Stimulated activated CD8-positive, alpha-beta memory T cell treated with anti-CD3 and anti-CD28 coated beads, Interleukin-4, amount 100 ng/mL, for 1 hour (primary cell): Measurements from ENCODE around the gene BTBD6.
A peak's percentile ranks its signal among the peaks of the same experiment; 100 is the strongest.
"Not testable (repeated sequence)": the region's sequence is repeated elsewhere in the genome, so short reads cannot be mapped to it uniquely, and the experiment has no call there.

Experiments used
- DNase-seq, 2 donors: peaks; one replicate each; pipeline ENCODE4 v3.0.0-alpha.2; 2020; ENCODE audit warnings: low read depth in 2 of 2, low spot score in 1 of 2

BTBD6 gene

DNA sequence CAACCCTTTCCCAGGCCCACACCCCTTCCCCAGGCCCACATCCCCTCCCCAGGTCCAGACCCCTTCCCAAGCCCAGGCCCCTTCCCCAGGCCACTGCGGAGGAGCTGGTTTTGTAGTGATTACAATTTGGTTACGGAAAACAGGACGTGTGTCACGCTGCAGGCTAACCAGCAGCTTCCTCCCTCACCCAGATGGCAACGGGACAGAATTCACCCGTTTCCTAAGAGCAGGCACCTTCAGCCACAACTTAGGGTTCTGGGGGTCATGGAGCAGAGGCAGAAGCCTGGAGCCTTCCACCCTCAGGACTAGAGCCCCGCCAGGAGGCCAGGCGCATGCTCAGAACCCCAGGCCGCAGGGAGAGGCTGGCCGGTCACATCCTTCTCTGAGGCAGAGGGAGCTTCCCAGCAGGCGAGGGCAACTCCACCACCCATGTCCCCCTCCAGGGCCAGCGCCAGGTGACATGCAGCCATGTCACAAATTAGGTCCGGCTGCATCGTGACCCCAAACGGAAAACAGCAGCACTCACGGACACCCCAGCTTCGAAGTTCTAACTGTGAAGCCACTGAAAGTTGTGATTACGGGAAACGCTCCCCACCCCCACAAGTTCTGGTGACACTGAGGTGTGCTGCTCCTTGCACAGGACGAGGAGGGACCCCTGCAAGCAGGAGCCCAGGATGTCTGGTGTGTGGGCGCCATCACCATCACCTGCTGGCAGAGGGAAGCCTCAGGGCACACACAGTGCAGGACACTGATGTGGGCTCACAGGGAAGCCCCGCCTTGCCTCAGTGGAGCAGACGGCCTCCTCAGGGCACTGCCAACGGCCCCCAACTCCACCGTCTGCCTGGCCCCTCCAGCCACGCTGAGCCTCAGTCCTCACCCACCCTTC, 44.7 kb downstream of the BTBD6 start:
- DNase-seq, result no peak

DNA sequence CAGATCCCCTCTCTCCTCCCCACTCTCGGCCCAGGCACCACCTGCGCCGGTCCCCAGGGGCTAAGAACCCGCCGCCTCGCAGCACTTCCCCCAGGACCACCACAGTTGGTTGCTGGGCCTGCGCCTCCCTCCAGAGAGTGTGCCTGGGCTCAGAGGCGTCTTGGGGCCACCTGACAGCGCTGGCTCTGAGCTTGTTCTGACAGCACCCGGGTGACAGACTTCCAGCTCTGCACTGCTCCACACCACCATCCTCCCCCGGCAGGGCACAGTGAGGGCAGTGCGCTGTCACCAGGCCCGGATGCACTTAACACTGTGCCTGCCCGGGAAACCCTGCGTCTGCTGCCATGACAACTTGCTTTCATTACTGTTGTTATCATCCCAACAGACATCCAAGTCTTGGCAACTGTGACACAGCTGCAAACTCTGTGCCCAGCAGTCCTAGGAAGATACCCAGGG, 45.8 kb downstream of the BTBD6 start:
- DNase-seq, result peak; percentile 27 to 35

- DNase-seq, result not testable (repeated sequence)
These were observed 49.0 kb downstream of the BTBD6 start for GRCh38 chr14:105297311-105297710.

DNA sequence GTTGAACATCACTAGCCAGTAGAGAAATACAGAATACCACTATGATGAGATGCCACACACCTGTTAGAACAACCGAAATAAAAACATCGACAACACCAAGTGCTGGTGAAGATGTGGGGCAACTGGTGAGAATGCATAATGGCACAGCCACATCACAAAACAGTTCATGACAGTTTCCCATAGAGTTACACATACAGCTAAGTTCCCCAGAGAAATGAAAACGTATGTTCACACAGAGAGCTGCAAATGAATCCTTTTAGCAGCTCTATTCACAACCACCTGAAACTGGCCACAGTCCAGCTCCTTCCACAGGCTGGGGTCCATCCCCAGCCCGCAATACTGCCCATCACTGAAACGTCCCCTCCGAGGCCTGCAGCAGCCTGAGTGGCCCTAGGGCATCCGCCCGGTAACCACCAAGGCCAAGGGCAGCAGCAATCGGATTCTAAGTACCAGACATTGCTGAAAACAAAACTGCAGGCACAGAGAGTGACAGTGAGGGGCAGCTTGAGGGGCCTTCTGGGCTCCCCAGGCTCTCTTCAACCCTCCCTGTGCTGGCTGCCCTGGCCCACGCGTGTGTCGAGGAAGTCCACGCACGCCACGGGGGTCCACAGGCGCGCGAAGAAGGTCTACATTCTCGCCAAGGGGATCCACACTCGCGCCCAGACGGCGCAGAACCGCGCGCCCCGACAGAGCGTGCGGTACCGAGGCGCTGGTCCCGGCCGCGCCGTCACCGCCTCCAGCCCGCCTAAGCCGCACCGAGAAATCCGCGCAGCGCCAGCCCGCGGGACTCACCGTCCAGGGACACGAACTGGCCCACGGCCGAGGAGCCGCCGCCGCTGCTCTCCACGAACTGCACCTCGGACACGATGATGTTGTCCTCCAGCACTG, 51.6 kb downstream of the BTBD6 start:
- DNase-seq, result no peak
